ENCODE measurements around the gene ARID3B. TPM values are rescaled to one million over a fixed set of nuclear protein-coding genes. Genes with fewer than 3 reads are reported as not detected.
A peak's percentile ranks its signal among the peaks of the same experiment; 100 is the strongest.

The ARID3B gene
- total RNA-seq, 1 donor from 2014 or later, result 31.5 TPM

DNA sequence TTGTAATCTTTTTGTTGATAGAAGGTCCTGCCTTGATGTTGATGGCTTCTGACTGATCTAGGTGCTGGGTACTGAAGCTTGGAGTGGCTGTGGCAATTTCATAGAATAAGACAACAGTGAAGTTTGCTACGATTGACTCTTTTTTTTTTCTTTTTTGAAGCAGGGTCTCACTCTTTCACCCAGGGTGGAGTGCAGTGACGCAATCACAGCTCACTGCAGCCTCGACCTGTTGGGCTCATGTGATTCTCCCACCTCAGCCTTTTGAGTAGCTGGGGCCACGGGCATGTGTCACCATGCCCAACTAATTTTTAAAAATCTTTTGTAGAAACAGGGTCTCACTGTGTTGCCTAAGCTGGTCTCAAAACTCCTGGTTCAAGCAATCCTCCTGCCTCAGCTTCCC is 14.2 kb downstream of the ARID3B start:
- H3K4me1 ChIP-seq, result no peaks in the 10 kb centered on the region
- no peaks in the 10 kb centered on the region for H3K27me3 Mint-ChIP-seq (ENCODE audit: insufficient read depth, low read depth)
- peaks cover 96% of the 10 kb centered on the region for H3K79me2 ChIP-seq (ENCODE audit: low read depth)
- no peak overlapping the region for H3K4me2 ChIP-seq
- H2AFZ ChIP-seq (replicated peaks), result no peak overlapping the region
- peaks cover 12% of the 10 kb centered on the region for H3K36me3 ChIP-seq
- H3K9me3 ChIP-seq (ENCODE audit: low read depth), result no peaks in the 10 kb centered on the region
- H3K36me3 Mint-ChIP-seq, result peaks cover 33% of the 10 kb centered on the region
- H3K4me1 Mint-ChIP-seq, result peaks cover 5% of the 10 kb centered on the region
- H3K27me3 ChIP-seq, result no peaks in the 10 kb centered on the region
- TF ChIP-seq EZH2 (IDR thresholded peaks at IDR 0.05) (no peak), EZH2phosphoT487 (IDR thresholded peaks at IDR 0.05) (no peak)
- TF ChIP-seq, protein P1, sequence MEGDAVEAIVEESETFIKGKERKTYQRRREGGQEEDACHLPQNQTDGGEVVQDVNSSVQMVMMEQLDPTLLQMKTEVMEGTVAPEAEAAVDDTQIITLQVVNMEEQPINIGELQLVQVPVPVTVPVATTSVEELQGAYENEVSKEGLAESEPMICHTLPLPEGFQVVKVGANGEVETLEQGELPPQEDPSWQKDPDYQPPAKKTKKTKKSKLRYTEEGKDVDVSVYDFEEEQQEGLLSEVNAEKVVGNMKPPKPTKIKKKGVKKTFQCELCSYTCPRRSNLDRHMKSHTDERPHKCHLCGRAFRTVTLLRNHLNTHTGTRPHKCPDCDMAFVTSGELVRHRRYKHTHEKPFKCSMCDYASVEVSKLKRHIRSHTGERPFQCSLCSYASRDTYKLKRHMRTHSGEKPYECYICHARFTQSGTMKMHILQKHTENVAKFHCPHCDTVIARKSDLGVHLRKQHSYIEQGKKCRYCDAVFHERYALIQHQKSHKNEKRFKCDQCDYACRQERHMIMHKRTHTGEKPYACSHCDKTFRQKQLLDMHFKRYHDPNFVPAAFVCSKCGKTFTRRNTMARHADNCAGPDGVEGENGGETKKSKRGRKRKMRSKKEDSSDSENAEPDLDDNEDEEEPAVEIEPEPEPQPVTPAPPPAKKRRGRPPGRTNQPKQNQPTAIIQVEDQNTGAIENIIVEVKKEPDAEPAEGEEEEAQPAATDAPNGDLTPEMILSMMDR (IDR thresholded peaks at IDR 0.05), result no peak
- no peak overlapping the region for H3K4me3 ChIP-seq
- H3F3A ChIP-seq (ENCODE audit: low read depth), result peaks cover 9% of the 10 kb centered on the region
- no peak overlapping the region for H3K9ac ChIP-seq
- no peak overlapping the region for H3K27ac Mint-ChIP-seq
- peaks cover 96% of the 10 kb centered on the region for H4K20me1 ChIP-seq (ENCODE audit: low read depth)
- no peak overlapping the region for H3K4me3 Mint-ChIP-seq
- DNase-seq (ENCODE audit: low spot score), result no peak
- H3K9me3 Mint-ChIP-seq, result no peaks in the 10 kb centered on the region
- H3K27ac ChIP-seq, result no peak overlapping the region

DNA sequence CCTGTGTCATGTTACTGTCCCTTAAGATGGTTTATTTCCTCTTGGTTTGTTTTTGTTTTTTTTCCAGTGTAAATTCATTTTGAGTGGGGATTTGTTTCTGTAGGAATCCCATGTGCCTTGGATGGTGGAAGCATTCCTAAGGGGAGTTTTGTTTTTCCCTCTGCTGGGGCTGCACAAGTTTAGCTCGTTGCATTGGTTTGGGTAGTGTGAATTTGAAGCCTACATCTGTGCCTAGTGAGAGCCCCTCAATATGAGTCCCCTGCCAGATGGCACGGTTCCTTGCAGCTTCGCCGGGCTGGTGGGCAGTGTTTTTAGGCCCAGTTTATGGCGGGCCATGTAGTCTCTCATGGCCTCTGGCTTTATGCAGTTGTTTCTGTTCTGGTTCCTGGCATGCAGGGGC is 17.7 kb downstream of the ARID3B start:
- no peak overlapping the region for H3K4me3 Mint-ChIP-seq
- no peak overlapping the region for H3K4me2 ChIP-seq
- no peaks in the 10 kb centered on the region for H3K9me3 ChIP-seq (ENCODE audit: low read depth)
- peaks cover 11% of the 10 kb centered on the region for H3K4me1 ChIP-seq
- H3K9ac ChIP-seq, result no peak overlapping the region
- no peaks in the 10 kb centered on the region for H3K9me3 Mint-ChIP-seq
- H3K36me3 ChIP-seq, result peaks cover 5% of the 10 kb centered on the region
- no peak overlapping the region for H3K4me3 ChIP-seq
- DNase-seq (ENCODE audit: low spot score), result no peak
- no peak overlapping the region for H2AFZ ChIP-seq (replicated peaks)
- H3K79me2 ChIP-seq (ENCODE audit: low read depth), result peaks cover 98% of the 10 kb centered on the region
- peaks cover 98% of the 10 kb centered on the region for H4K20me1 ChIP-seq (ENCODE audit: low read depth)
- peaks cover 10% of the 10 kb centered on the region for H3K4me1 Mint-ChIP-seq
- H3K27ac Mint-ChIP-seq, result no peak overlapping the region
- H3K27me3 Mint-ChIP-seq (ENCODE audit: insufficient read depth, low read depth), result no peaks in the 10 kb centered on the region
- H3K27me3 ChIP-seq, result no peaks in the 10 kb centered on the region
- H3F3A ChIP-seq (ENCODE audit: low read depth), result peaks cover 9% of the 10 kb centered on the region
- H3K36me3 Mint-ChIP-seq, result peaks cover 25% of the 10 kb centered on the region
- no peak overlapping the region for H3K27ac ChIP-seq
- TF ChIP-seq EZH2phosphoT487 (IDR thresholded peaks at IDR 0.05) (no peak), EZH2 (IDR thresholded peaks at IDR 0.05) (no peak)
- TF ChIP-seq, protein P1 (IDR thresholded peaks at IDR 0.05), result no peak

DNA sequence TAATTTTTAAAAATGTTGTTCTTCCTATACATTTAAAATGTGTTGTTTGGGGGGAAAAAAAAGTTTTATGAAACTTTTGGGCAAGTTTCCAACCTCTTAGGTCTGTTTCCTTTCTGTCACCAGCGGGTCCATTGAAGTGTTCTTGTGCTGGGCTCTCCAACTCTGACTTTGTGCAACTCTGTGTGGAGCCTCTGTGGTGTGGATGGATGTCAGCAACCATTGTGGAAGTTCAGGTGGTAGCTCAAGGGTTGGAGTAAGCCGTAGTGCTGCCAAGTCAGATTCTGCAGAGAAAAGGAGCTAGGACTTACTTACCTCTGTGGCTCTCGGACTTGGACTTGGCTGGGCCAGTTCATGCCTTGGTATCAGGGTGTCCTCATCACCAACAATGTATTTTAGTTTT is 22.4 kb downstream of the ARID3B start:
- no peak for TF ChIP-seq EZH2 (IDR thresholded peaks at IDR 0.05)
- no peak for TF ChIP-seq EZH2phosphoT487 (IDR thresholded peaks at IDR 0.05)
- TF ChIP-seq, protein P1 (IDR thresholded peaks at IDR 0.05), result no peak
- H4K20me1 ChIP-seq (ENCODE audit: low read depth), result peaks cover 98% of the 10 kb centered on the region
- peaks cover 19% of the 10 kb centered on the region for H3K36me3 Mint-ChIP-seq

More for the DNA sequence above, 22.4 kb downstream of the ARID3B start:
- H3K9me3 Mint-ChIP-seq, result no peaks in the 10 kb centered on the region
- Histone ChIP-seq H3K27me3 (no peaks in the 10 kb centered on the region), H3K27ac (peak overlapping the region; percentile 71), H3K36me3 (peaks cover 5% of the 10 kb centered on the region), H3K4me1 (peaks cover 40% of the 10 kb centered on the region), H3K9me3 (ENCODE audit: low read depth) (no peaks in the 10 kb centered on the region), H3F3A (ENCODE audit: low read depth) (peaks cover 13% of the 10 kb centered on the region), H3K79me2 (ENCODE audit: low read depth) (peaks cover 100% of the 10 kb centered on the region), H3K9ac (no peak overlapping the region), H3K4me2 (peak overlapping the region; percentile 58), H3K4me3 (no peak overlapping the region), H2AFZ (replicated peaks) (no peak overlapping the region)
- peaks cover 22% of the 10 kb centered on the region for H3K4me1 Mint-ChIP-seq
- H3K27ac Mint-ChIP-seq, result no peak overlapping the region
- no peak for DNase-seq (ENCODE audit: low spot score)
- no peak overlapping the region for H3K4me3 Mint-ChIP-seq
- no peaks in the 10 kb centered on the region for H3K27me3 Mint-ChIP-seq (ENCODE audit: insufficient read depth, low read depth)
